PC-3 (cell line): ENCODE measurements around the gene ST6GAL1. TPM values are rescaled to one million over a fixed set of nuclear protein-coding genes. Genes with fewer than 3 reads are reported as not detected.

Experiments
- ATAC-seq: fragments of 200-7000 bp; cut with Tn5 transposase; 2 replicates; pipeline ENCODE4 v1.9.1; 2020; ENCODE audit warnings: mild to moderate bottlenecking, moderate library complexity
- BruUV-seq: library from RNA; stranded (reverse); fragments of 400-500 nt; replicated peaks from 2 replicates; lab custom pipeline; 2021; lab: Mats Ljungman, UMichigan
- CTCF ChIA-PET: fragments of 300-600 bp; sonication (Branson Sonifier 250); formaldehyde crosslinking; loops from one replicate; lab custom pipeline; 2022; ENCODE audit warnings: antibody characterized with exemption; lab: Charles Lee
- POLR2A ChIA-PET: fragments of 300-600 bp; sonication (Branson Sonifier 250); formaldehyde crosslinking; loops from one replicate; lab custom pipeline; 2022; ENCODE audit warnings: antibody characterized with exemption; ENCODE audit not compliant: unreplicated experiment; lab: Charles Lee
- DNase-seq: peaks from one replicate; pipeline ENCODE4 v3.0.0-alpha.2; 2015
- H2AFZ ChIP-seq: fragments of 300-600 bp; sonication (generic); 2 replicates; pipeline ENCODE4 v1.6.0; 2016; ENCODE audit warnings: antibody characterized with exemption, low read length
- H3F3A ChIP-seq: fragments of 300-600 bp; sonication (generic); one replicate; pipeline ENCODE4 v1.6.0; 2017; ENCODE audit warnings: antibody characterized with exemption, low read length, control low read depth, mild to moderate bottlenecking; ENCODE audit not compliant: unreplicated experiment
- H3K27ac ChIP-seq: fragments of 300-600 bp; sonication (generic); 2 replicates; pipeline ENCODE4 v1.5.1; 2016; ENCODE audit warnings: mild to moderate bottlenecking, low read length
- H3K27me3 ChIP-seq: fragments of 300-600 bp; sonication (generic); 2 replicates; pipeline ENCODE4 v1.6.1; 2016; ENCODE audit warnings: low read length, mixed read lengths
- H3K36me3 ChIP-seq: fragments of 300-600 bp; sonication (generic); 2 replicates; pipeline ENCODE4 v1.6.1; 2016; ENCODE audit warnings: low read depth, mixed run types, low read length, mixed read lengths
- H3K4me1 ChIP-seq: fragments of 300-600 bp; sonication (generic); 2 replicates; pipeline ENCODE4 v1.5.1; 2016; ENCODE audit warnings: low read length; ENCODE audit not compliant: insufficient read depth
- H3K4me2 ChIP-seq: fragments of 300-600 bp; sonication (generic); 2 replicates; pipeline ENCODE4 v1.6.0; 2016; ENCODE audit warnings: low read length
- H3K4me3 ChIP-seq: fragments of 300-600 bp; sonication (generic); 2 replicates; pipeline ENCODE4 v1.5.1; 2016; ENCODE audit warnings: mild to moderate bottlenecking, low read length, mixed read lengths
- H3K79me2 ChIP-seq: fragments of 300-600 bp; sonication (generic); 2 replicates; pipeline ENCODE4 v1.6.1; 2017; ENCODE audit warnings: low read length, mixed read lengths
- H3K9ac ChIP-seq: fragments of 300-600 bp; sonication (generic); 2 replicates; pipeline ENCODE4 v1.6.0; 2016; ENCODE audit warnings: mild to moderate bottlenecking, low read length
- H3K9me2 ChIP-seq: fragments of 300-600 bp; sonication (generic); replicated peaks from 2 replicates; pipeline ENCODE4 v1.6.1; 2016; ENCODE audit warnings: mixed run types, low read length, mixed read lengths
- H3K9me3 ChIP-seq: fragments of 300-600 bp; sonication (generic); 2 replicates; pipeline ENCODE4 v1.6.1; 2016; ENCODE audit warnings: low read length, mixed read lengths
- H4K20me1 ChIP-seq: fragments of 300-600 bp; sonication (generic); 2 replicates; pipeline ENCODE4 v1.6.1; 2016; ENCODE audit warnings: low read length, mixed read lengths
- EZH2 ChIP-seq: fragments of 300-600 bp; sonication (generic); IDR thresholded peaks from one replicate; pipeline ENCODE4 v1.6.1; 2017; ENCODE audit warnings: antibody characterized with exemption, mild to moderate bottlenecking, low read length; ENCODE audit not compliant: unreplicated experiment
- EZH2phosphoT487 ChIP-seq: fragments of 300-600 bp; sonication (generic); IDR thresholded peaks from 2 replicates; pipeline ENCODE4 v1.6.1; 2018; ENCODE audit warnings: mild to moderate bottlenecking, antibody characterized with exemption, low read length, borderline replicate concordance
- intact Hi-C: fragments of 100-400 bp; cut with micrococcal nuclease; formaldehyde crosslinking; loops from 2 replicates; pipeline ENCODE4 v1.9.0; 2023
- total RNA-seq: library from RNA; depleted of rRNA; stranded (reverse); fragments of >200 nt; gene quantifications from 2 replicates; pipeline ENCODE4 v1.2.3, GENCODE V29; 2014
- TF ChIP-seq, protein P1 (sequence below): fragments of 300-600 bp; sonication (generic); conservative IDR thresholded peaks from 2 replicates; pipeline ENCODE4 v1.5.1; 2017; ENCODE audit warnings: antibody characterized with exemption, low read depth, mild to moderate bottlenecking, low read length

ST6GAL1 gene
- total RNA-seq, 1 experiment from 2014 or later: 9.4 TPM

DNA sequence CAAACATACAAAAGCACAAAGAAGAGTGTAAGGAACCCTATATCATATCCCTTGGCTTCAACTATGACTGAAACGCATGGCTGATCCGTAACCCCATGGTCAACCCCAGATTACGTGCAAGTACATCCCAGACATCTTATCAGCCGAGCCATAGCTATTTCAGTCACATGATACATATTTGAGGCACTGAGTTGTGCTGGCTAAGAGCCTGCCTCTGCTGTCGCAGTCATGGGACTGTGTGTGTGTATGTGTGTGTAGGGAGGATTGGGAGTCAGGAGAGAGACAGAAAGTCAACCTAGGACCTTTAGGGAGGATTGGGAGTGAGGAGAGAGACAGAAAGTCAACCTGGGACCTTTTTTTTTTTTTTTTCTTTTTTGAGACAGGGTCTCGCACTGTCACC, 8.4 kb downstream of the ST6GAL1 start:
- Histone ChIP-seq H3K9ac (no peak overlapping the region), H3K9me3 (no peaks in the 10 kb centered on the region), H4K20me1 (no peaks in the 10 kb centered on the region), H3K36me3 (no peaks in the 10 kb centered on the region), H3K4me3 (no peak overlapping the region), H3K9me2 (no peaks in the 10 kb centered on the region), H3K4me1 (no peaks in the 10 kb centered on the region), H3K27ac (no peak overlapping the region), H3K4me2 (no peak overlapping the region), H3K27me3 (no peaks in the 10 kb centered on the region), H2AFZ (no peak overlapping the region), H3F3A (no peaks in the 10 kb centered on the region), H3K79me2 (no peaks in the 10 kb centered on the region)
- ATAC-seq: no peak
- BruUV-seq: no TSS peak
- POLR2A ChIA-PET: no interaction called here
- CTCF ChIA-PET: no interaction called here
- TF ChIP-seq EZH2phosphoT487 (no peak), EZH2 (no peak)
- TF ChIP-seq, protein P1, sequence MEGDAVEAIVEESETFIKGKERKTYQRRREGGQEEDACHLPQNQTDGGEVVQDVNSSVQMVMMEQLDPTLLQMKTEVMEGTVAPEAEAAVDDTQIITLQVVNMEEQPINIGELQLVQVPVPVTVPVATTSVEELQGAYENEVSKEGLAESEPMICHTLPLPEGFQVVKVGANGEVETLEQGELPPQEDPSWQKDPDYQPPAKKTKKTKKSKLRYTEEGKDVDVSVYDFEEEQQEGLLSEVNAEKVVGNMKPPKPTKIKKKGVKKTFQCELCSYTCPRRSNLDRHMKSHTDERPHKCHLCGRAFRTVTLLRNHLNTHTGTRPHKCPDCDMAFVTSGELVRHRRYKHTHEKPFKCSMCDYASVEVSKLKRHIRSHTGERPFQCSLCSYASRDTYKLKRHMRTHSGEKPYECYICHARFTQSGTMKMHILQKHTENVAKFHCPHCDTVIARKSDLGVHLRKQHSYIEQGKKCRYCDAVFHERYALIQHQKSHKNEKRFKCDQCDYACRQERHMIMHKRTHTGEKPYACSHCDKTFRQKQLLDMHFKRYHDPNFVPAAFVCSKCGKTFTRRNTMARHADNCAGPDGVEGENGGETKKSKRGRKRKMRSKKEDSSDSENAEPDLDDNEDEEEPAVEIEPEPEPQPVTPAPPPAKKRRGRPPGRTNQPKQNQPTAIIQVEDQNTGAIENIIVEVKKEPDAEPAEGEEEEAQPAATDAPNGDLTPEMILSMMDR: no peak
- intact Hi-C loops: no loop called here
- no peak for DNase-seq

DNA sequence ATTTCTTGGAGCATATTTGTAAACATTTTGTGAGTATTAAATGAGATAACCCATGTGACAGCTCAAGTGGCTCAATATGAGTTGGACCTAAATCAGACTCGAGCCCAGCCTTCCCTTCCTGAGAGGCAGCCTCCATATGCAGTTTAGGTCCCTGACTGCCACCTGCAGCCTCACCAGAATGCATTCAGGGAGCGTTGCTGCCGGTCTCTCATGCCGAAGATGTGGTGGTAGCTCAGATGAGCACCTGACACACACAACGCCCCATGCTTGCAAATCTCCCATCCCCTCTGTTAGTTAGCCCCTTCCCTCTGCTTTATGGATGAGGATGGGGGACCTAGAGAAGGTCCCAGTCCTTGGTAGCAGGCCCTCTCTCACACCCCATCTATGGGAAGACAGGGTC, 9.2 kb downstream of the ST6GAL1 start:
- H4K20me1 ChIP-seq: no peaks in the 10 kb centered on the region
- ChIA-PET POLR2A (no interaction called here), CTCF (no interaction called here)
- H3K36me3 ChIP-seq: no peaks in the 10 kb centered on the region
- no peaks in the 10 kb centered on the region for H3K27me3 ChIP-seq
- no peak overlapping the region for H3K27ac ChIP-seq
- H3K4me3 ChIP-seq: no peak overlapping the region
- no peaks in the 10 kb centered on the region for H3K9me3 ChIP-seq
- H3K4me2 ChIP-seq: no peak overlapping the region
- TF ChIP-seq, protein P1: no peak
- TF ChIP-seq EZH2 (no peak), EZH2phosphoT487 (no peak)
- H3K4me1 ChIP-seq: no peaks in the 10 kb centered on the region
- ATAC-seq (no peak), DNase-seq (no peak)
- no peaks in the 10 kb centered on the region for H3F3A ChIP-seq
- no TSS peak for BruUV-seq
- H3K9me2 ChIP-seq: no peaks in the 10 kb centered on the region
- H3K9ac ChIP-seq: no peak overlapping the region
- no peaks in the 10 kb centered on the region for H3K79me2 ChIP-seq
- H2AFZ ChIP-seq: no peak overlapping the region
- intact Hi-C loops: no loop called here

DNA sequence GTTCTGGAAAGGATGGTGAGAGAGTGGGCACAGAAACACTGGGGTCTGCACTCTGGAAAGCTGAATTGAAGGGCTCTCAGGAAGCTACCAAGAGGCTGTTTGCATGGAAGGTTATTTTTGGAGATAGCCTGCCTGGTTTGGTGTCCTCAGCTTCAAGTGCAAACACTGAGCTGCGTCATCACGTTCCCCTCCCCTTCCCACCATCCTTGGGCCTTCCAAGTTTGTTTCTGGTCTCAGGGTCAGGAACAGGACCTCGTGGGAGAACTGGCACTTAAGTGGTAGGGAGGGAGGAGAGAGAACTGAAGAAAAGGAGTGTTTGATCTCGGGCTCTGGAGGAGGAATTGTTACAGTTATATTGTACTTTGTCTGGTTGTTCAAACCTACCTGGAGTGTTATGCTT, 10.6 kb downstream of the ST6GAL1 start:
- no peak overlapping the region for H3K27ac ChIP-seq
- ChIA-PET POLR2A (no interaction called here), CTCF (no interaction called here)
- H3K4me2 ChIP-seq: no peak overlapping the region
- no peaks in the 10 kb centered on the region for H3K36me3 ChIP-seq
- H3K9me3 ChIP-seq: no peaks in the 10 kb centered on the region
- no peak overlapping the region for H2AFZ ChIP-seq
- intact Hi-C loops: no loop called here
- TF ChIP-seq EZH2phosphoT487 (no peak), EZH2 (no peak)
- TF ChIP-seq, protein P1: no peak
- ATAC-seq: no peak
- H3F3A ChIP-seq: no peaks in the 10 kb centered on the region
- no peaks in the 10 kb centered on the region for H4K20me1 ChIP-seq
- no peaks in the 10 kb centered on the region for H3K9me2 ChIP-seq
- H3K79me2 ChIP-seq: no peaks in the 10 kb centered on the region
- no peak overlapping the region for H3K9ac ChIP-seq
- no TSS peak for BruUV-seq
- no peak overlapping the region for H3K4me3 ChIP-seq
- no peaks in the 10 kb centered on the region for H3K4me1 ChIP-seq
- no peaks in the 10 kb centered on the region for H3K27me3 ChIP-seq
- no peak for DNase-seq
